Stimulated activated CD4-positive, alpha-beta T cell treated with anti-CD3 and anti-CD28 coated beads, Interleukin-2, amount 100 ng/mL, for 4 hours (primary cell): ENCODE measurements around the gene NGF.

Experiments
- DNase-seq: peaks from one replicate; pipeline ENCODE4 v3.0.0-alpha.2; 2020; ENCODE audit warnings: low read depth

NGF gene

DNA sequence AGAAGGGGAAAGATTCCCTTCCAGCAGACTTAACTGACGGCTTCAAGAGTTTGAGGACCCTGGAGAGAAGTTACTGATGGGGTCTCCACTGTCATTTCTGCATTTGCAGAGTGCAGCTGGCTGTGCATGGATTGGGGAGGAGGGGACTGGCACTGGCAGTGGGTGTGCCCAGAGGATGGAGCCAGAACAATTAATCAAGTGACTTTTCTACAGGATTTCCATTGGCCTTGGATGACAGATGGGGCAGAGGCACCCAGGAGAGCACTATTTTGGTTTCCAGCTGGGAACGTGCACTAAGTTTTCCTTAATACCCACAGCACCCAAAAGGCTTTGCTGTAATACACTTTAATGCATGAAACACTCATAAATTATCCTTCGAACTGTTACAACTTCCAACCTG is 1.3 kb downstream of the NGF start:
- DNase-seq = no peak

DNA sequence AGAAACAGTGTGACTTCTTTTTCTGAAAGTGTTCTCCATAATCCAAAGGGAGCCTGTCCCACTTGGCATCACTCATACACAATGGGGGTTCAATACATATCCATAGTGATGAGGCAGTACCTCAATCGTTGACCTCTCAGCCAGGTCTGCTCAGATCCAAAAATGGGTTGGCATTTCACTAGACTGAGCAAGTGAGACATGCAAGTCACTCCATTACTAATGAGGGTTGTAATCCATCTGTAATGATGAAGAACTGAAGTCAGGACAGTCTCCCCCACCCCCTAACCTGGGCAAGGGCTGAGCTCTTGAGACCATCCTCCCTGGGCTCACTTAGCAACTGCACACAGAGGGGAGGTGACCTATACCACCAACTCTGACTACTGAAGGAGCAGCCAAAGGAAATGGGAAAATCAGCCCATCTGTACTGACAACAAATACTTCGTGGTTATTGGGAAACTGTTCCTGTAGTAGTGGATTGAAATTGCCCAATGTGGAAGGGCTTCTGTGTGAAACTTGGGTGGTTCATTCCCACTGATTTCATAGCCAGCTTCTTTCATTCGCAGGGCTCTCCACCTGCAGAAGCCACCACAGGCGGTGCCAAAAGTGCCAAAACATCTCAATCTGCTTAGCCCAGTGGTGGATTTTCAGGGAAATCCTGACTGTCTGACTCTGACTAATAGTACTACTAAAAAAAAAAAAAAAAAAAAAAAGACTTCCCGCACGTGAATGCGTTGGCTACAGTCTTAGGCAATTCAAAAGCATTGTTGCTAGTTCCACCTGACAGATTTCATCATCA is 5.0 kb downstream of the NGF start:
- no peak for DNase-seq

DNA sequence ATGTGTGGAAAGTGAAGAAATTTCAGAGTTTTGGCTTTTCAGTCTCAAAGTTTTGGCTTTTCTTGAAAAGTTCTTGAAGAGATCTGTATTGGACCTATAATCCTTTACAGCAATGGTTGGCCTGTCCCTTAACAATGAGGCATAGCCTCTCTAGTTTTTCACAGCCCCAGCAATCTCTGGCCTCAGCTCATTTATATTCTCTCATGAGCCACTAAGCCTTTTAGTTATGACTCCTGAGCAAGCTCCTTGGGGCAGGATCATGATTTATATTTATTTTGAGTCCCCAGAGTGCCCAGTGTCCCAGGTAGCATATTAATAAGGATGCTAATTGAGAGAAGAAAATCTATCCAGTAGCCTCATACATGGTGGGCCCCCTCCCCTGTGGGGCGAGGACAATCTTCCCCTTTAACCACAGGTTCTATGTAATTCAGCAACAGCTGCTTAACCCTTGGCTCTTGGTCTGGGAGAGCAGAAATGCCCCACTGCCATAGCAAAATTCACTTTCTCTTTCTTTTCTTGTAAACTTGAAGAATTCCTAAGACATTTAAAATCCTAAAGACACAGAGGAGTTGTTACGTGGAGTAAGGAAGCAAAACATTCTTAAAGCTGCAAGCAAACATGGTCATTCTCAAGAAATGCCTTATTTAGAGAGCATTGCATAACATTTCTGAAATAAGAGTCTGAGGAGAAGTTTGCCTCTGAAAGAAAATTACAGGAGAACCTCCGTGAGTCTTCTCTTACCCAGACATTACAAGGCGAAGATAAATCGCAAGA is 6.3 kb downstream of the NGF start:
- no peak for DNase-seq

DNA sequence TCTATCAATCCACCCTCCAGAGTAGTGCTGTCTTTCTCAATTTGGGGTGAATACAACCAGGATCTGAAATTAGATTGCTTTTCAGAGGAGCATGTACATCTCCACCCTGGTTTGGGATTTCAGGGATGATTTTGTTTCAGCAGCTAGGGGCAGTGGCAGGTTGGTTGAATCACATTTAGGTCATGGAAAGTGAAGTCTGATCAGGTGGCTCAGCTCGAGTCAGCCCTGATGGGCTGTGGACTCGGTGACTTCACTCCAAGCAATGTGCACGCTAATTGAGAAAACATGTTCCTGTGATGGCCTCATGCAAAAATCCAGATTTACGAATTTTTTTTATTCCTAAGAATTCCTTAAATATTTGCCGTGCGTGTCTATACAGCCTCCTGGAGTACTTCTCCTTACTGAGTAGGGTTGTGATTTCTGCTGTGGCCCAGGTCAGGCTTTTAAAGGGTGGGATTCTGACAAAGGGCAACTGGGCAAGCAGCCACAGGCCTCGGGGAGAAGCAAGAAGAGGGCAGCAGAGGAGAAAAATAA is 7.5 kb downstream of the NGF start:
- no peak for DNase-seq

DNA sequence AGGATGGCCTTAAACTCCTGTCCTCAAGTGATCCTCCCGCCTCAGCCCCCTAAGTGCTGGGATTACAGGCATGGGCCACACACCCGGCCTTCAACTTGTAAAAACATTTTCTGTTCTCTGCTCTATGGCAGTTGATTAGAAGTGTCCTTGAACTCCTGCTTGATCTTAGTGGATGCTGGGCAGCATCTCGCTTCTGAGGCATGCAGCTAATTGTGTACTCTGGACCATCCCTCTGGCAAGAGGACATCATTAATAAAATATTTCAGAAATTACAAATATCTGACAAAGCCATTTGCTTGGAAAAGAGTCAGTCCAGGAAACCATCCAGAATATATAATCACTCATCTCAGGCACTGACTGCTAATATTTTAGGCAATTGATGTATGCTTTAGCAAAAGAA is 8.1 kb downstream of the NGF start:
- no peak for DNase-seq

DNA sequence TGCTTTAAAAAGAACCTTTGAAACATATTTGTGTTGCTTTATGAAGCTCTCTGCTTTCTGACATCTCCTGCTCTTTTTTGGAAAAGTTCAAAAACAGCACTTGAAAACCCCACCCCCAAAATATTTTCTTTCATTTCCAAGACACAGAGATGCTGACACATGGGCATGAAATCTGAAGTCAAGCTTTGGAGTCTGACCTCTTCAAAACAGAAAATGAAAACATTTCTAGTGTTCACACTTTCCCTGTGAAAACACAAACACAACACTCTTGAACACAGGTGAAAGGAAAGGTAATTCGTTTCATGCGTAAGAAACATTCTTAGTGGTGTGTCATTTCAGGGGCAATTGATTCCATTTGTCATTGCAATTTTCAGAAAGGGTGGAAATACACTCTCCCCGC is 10.8 kb downstream of the NGF start:
- no peak for DNase-seq

DNA sequence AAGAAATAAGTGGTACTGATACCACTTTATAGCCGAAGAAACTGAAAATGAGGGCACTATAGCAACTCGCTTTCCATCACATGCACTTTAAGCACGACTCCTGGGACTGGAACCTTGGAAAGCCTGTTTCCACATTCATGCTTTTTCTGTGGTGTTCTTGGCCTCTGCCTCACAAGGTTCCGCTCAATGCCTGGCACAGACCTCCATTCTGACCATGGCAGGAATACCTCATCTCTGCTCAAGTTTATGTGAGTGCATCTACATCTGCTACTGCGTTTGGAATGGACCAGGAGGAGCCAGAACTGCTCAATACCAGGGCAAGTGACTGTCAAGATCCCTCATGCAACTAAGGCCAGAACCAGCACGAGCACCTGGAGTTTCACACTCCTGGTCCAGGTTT is 11.6 kb downstream of the NGF start:
- no peak for DNase-seq

DNA sequence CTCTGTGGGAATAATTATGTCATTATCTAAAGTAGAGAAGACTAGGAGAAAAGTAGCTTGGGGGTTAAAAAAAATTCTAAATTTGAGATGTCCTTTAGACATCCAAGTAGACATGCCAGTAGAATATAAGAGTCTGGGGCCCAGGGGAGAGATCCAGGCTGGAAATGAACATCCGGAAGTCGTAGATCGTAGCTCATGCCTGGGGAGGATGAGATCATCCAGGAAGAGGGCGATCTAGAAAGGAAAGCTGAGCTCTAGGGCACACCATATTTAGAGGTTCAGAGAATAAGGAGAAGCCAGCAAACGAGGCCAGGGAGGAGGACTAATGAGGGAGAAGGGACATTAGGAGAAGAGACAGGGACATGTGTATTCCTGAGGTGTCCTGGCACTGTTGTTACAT is 12.2 kb downstream of the NGF start:
- no peak for DNase-seq

DNA sequence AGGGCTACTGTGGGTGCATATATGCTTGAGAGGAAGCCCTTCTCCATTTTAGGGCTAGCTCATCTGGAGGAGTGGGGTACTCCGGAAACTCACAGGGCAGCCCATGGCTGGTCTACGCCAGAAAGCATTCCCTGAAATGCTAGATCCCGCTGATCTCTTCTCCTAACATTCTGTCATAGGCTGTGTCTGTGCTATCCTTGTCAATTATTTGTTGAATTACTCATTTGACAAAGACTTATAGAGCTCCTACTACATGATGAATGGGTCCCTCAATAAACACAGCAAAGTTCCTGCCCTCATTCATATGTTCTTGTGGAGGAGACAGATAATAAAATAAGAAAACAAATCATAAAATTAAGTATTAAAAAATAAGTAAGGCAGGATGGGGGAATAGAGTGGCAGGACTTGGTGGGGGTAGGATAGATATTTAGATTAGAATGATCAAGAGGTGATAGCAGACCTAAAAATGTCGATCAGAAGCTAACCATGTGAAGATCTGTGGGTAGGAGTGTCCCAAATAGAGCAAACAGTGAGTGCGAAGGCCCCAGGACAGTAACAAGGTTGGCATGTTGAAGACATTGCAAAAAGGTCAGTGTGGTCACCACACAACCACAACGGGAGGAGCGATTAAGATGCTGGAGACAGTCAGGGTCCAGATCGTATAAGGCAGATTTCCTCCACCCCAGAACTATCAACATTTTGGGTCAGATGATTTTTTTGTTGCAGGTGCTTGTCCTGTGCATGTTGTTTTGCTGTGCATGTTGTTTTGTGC is 13.2 kb downstream of the NGF start:
- no peak for DNase-seq

DNA sequence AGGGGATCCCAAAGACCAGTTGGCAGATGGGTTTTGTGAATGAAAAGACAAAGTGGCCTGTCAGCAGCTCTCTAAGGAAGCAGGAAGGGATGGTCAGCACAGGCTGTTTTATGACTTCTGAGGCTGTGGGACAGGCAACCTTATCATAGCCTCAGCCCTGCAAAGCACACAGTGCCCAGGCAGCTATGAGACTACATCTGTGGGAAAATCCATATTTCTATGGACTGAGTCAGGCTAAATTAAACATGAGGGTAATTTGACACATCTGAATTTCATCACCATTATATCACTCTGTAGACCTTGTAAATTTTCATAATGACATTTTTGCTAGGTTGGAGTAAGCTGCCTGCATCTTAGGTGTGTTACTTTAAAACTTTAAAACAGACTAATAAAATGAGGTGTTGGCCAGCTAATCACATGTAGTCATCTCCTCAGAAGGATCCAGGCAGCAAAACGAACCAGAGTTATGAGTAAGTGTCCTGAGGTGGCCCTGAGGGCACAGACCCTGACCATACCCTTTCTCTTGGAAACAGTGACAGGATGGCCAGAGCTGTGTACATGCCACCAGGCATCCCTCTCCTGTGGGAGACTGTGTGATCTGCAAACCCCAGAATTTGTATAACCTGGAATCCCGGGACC is 14.6 kb downstream of the NGF start:
- no peak for DNase-seq

DNA sequence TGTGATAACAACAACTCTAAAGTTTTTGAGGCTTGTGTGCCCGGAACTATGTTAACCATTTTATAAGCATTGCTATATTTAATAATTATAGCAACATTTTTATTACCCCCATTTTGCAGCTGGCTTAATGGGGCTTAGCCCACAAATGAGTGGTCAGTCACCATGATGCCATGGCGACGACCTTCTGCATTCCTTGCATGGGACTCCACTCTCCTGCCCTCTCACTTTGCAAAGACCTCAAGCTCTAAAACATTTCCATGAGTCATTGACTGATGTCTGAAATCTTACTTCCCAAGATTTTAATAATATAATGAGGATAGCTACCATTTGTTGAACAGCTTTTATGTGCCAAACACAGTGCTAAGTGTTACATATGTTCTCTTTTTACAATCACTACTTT is 15.4 kb downstream of the NGF start:
- no peak for DNase-seq

DNA sequence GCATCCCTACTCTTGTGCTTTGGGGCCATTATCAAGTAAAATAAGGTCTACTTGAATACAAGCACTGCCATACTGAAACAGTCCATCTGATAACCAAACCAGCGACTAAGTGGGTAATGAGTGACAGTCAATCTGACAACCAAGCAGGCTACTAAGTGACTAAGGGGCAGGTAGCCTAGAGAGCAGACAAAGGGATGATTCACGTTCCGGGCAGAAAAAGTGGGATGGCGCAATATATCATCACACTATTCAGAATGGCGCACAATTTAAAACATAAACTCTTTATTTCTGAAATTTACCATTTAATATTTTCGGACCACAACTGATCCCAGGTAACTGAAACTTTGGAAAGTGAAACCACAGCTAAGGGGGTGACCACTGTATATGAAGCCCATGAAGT is 17.7 kb downstream of the NGF start:
- no peak for DNase-seq

DNA sequence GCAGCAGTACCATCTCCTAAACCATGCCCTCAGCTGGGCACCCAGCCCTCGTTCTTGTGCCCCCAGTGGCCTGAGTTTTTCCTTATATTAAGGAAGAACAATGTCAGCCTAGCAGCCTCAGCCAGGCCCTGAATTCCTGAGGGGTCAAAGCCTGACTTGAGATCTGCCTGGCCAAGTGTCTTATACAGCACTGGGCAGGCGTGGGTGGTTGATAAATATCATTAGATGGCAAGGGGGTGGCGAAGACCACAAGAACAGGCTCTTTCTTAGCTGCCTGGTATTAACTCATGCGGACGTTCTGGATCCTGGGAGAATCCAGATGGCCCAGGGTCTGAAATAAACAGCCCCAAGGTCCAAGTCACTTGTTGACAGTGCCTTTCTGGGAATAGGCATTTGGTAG is 18.3 kb downstream of the NGF start:
- no peak for DNase-seq

DNA sequence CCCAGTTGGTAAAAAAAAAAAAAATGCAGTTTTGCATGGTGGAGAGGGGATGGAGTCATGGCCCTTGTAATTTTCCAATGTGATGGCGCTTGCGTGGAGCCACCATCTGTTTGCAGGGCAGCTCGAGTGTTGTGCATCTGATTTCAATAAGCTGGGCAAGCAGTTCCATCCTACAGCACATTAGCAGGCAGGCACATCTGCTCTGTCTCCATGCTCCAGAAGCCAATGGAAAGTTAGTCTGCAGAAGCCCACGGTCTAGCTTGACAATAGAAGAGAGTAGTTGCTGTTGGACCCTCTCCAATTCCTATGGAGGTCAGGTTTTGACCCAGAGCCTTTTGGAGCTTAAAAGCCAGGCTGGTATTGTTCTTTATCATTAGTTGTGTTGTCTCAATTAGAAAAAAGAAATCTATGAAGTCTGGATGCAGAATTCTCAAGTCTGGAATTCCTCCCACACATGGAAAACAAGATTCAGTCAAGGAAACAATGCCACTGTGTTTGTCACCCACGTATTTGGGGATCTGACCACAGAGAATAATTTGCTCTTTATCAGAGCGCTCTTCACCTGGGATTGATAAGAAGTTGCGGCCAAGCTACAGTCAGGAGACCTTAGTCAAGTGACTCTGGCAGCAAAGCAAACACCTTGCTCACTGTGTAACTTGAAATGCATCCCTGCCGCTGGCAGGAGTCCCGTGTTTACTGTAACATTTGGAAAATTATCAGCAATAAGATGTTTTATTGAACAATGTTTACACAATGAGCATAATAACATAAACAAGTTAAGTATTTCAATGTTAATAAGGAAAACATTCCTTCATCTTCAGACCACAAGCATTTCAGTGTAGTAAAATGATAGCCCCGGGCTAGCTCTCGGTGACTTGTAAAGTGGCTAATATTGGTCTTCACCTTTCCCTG is 20.7 kb downstream of the NGF start:
- DNase-seq = no peak

DNA sequence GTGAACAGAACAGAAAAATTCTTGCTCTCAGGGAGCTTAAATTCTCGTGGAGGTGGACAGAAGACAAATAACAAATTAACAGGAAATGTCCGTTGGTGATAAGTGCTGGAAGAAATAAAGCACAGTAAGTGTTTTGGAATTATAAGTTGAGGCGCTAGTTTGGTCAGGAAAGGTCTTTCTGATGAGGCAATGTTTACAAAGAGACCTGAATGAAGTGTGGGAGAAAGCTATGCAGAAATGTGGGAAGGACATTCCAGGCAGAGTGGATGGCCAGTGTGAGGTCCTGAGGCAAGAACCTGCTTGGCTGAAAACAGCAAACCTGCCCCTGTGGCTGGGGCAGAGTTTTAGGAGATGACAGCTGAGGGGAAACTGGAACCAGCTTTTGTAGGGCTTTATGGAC is 23.3 kb downstream of the NGF start:
- no peak for DNase-seq

DNA sequence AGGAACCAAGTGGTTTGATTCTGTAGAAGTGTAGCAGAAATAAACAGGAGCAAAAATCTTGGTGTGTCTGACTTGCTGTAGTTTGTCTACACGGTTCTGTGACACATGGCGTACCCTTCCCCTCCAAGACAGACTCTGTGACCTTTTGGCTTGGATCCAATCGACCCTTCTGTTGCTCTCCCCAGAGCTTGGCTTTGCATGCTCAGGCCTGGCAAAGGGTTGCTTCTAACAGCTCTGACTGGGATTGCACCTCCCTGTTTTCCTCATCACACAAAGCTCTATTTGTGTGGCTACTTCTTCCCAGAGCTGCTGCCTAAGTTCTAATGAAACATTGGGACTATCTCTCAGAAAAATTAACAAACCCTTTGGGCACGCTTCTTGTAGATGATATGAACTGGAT is 24.0 kb downstream of the NGF start:
- DNase-seq = no peak

DNA sequence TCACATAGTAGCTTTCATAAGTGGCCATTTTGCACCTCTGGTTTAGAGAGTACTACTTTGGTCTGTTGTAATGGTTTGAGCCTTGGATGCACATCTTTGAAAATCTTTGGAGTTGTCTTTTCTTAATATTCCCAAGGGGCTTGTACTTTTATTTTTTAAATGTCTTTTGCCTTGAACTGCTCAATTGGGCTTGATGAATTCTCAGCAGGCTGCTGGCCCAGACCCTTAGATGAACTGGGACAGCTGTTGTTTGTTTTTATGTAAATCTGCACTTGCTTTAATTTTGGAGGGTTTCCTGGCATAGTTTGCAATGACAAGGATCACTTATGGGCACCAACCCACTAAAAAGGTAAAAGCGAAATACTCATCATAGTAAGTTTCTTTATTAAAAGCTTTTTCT is 24.9 kb downstream of the NGF start:
- no peak for DNase-seq

DNA sequence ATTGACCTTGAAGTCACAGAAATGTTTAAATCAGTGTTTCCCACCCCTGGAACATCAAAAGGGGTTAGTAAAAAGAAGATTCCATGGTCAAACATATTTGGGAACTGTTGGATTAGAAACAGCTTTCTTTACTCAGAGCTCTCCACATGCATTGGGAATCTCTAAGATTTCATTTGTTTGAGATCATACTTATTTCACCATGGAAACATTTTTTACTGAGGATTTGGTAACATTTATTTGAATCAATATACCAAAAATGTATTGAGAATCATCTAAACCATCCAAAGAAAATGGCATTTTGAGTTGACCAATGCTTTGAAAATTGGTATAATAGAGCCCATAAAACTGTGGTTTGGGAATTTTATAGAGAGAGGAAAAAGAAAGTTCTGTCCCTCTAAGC is 25.3 kb downstream of the NGF start:
- no peak for DNase-seq

DNA sequence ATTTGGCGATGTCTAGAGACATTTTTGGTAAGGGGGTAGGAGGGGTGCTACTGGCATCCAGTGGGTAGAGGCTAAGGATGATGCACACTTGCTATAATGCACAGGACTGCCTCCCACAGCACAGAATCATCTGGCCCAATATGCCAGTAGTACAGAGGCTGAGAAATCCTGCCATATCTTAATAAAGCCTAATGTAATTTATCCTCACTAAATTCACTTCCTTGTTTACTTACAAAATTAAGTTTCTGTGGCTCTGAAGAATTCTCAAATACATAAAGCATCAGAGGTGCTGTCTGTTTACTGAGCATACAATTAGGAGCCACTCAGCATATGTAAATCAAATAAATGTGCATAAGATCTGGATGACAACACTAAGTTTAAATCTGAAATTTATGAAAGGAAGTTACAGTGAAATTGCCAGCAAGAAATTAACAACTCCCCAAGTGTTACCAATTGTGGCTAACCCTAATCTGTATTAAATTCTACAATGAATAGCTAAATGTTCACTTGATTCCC is 26.5 kb downstream of the NGF start:
- no peak for DNase-seq

DNA sequence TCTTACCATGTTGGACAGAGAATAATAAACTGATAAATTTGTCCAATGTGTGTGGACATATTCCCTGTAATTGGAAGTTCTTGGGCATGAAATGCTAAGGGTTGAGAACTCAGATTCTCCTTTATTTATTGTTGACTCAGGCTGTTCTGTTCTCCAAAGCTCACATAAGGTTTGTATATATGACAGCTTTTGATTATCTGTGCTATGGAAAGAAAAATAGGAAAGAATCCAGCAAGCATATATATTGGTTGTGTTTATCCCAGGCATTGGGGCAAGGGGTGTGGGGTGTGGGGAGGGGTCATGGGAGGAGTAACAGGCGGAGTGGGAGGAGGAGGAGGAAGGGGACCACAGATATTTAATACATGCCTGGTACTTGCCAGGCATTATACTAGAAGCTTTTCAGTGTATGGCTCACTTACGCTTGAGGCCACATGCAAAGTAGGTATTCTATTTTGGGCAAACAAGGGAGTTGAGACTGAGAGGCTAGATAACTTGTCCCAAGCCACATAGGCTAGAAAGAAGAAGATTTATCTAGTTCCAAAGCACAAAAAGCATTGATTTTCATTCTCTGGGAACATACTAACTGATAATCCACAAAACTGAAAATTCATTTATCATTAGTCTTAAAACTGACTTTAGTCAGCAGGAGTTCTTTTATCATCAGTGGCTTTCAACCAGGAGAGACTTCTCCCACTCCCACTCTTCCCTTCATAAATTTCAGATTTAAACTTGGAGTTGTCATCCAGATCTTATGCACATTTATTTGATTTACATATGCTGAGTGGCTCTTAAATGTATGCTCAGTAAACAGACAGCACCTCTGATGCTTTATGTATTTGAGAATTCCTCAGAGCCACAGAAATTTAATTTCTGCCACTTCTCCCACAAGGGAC is 27.2 kb downstream of the NGF start:
- DNase-seq = no peak
